ENCODE measurements around the gene ACER3. TPM values are rescaled to one million over a fixed set of nuclear protein-coding genes. Genes with fewer than 3 reads are reported as not detected.
"Not testable (repeated sequence)": the region's sequence is repeated elsewhere in the genome, so short reads cannot be mapped to it uniquely, and the experiment has no call there.

ACER3 gene
- total RNA-seq, 1 donor: 18.6 TPM

- TF ChIP-seq CTCF (IDR thresholded peaks at IDR 0.05; ENCODE audit: insufficient read depth, low read depth, low read length): no peak
- no peak overlapping the region for H3K4me3 ChIP-seq (ENCODE audit: low read depth, low read length)
Observed at GRCh38 chr11:76946223-76946622, 85.5 kb downstream of the ACER3 start.

GRCh38 chr11:76947190-76947589 lies 86.5 kb downstream of the ACER3 start:
- no peak for DNase-seq (ENCODE audit: low read depth)
- H3K4me3 ChIP-seq (ENCODE audit: low read depth, low read length): no peak overlapping the region
- no peak for TF ChIP-seq CTCF (IDR thresholded peaks at IDR 0.05; ENCODE audit: insufficient read depth, low read depth, low read length)

More at GRCh38 chr11:76946223-76946622, 85.5 kb downstream of the ACER3 start:
- DNase-seq (ENCODE audit: low read depth): no peak

- DNase-seq (ENCODE audit: low read depth): no peak
- no peak for TF ChIP-seq CTCF (IDR thresholded peaks at IDR 0.05; ENCODE audit: insufficient read depth, low read depth, low read length)
Observed at GRCh38 chr11:76947800-76948199, 87.1 kb downstream of the ACER3 start.

GRCh38 chr11:76955459-76956114 lies 94.9 kb downstream of the ACER3 start:
- no peak overlapping the region for H3K4me3 ChIP-seq (ENCODE audit: low read depth, low read length)
- TF ChIP-seq CTCF (IDR thresholded peaks at IDR 0.05; ENCODE audit: insufficient read depth, low read depth, low read length): no peak
- no peak for DNase-seq (ENCODE audit: low read depth)

More at GRCh38 chr11:76947800-76948199, 87.1 kb downstream of the ACER3 start:
- no peak overlapping the region for H3K4me3 ChIP-seq (ENCODE audit: low read depth, low read length)

- no peak for TF ChIP-seq CTCF (IDR thresholded peaks at IDR 0.05; ENCODE audit: insufficient read depth, low read depth, low read length)
- no peak overlapping the region for H3K4me3 ChIP-seq (ENCODE audit: low read depth, low read length)
- peak; percentile 48 for DNase-seq (ENCODE audit: low read depth)
Observed at GRCh38 chr11:76962583-76963416, 102.1 kb downstream of the ACER3 start.

GRCh38 chr11:76963417-76964168 lies 102.9 kb downstream of the ACER3 start:
- not testable (repeated sequence) for DNase-seq (ENCODE audit: low read depth); H3K4me3 ChIP-seq (ENCODE audit: low read depth, low read length)

GRCh38 chr11:76972051-76972450 lies 111.3 kb downstream of the ACER3 start:
- no peak for DNase-seq (ENCODE audit: low read depth)
- TF ChIP-seq CTCF (IDR thresholded peaks at IDR 0.05; ENCODE audit: insufficient read depth, low read depth, low read length): no peak
- no peak overlapping the region for H3K4me3 ChIP-seq (ENCODE audit: low read depth, low read length)
